Activated CD8-positive, alpha-beta memory T cell treated with anti-CD3 and anti-CD28 coated beads, Interleukin-2, amount 10 ng/mL, durations not matched to agents 7 days and 5 days (primary cell): Measurements from ENCODE around the gene ZNF30. TPM values are rescaled to one million over a fixed set of nuclear protein-coding genes. Genes with fewer than 3 reads are reported as not detected.
"Not testable (repeated sequence)": the region's sequence is repeated elsewhere in the genome, so short reads cannot be mapped to it uniquely, and the experiment has no call there.

Experiments used
- ATAC-seq: fragments of 150-1000 bp; cut with Tn5 transposase; one replicate; pipeline ENCODE4 v1.10.0; 2021; ENCODE audit warnings: moderate library complexity
- CTCF ChIA-PET: fragments of 350-600 bp; sonication (Branson Sonifier 250); formaldehyde crosslinking; loops from one replicate; lab custom pipeline; 2021; ENCODE audit warnings: antibody characterized with exemption; lab: Charles Lee
- DNase-seq: peaks from one replicate; pipeline ENCODE4 v3.0.0-alpha.2; 2020
- H3K27ac Mint-ChIP-seq: one replicate; pipeline ENCODE4 v1.8.0; 2021; ENCODE audit warnings: mild to moderate bottlenecking, mixed read lengths
- H3K27me3 Mint-ChIP-seq: one replicate; pipeline ENCODE4 v1.8.0; 2021; ENCODE audit warnings: mixed read lengths
- H3K36me3 Mint-ChIP-seq: one replicate; pipeline ENCODE4 v1.8.0; 2021; ENCODE audit warnings: mild to moderate bottlenecking, mixed read lengths
- H3K4me1 Mint-ChIP-seq: one replicate; pipeline ENCODE4 v1.8.0; 2021; ENCODE audit warnings: mixed read lengths
- H3K4me3 Mint-ChIP-seq: one replicate; pipeline ENCODE4 v1.8.0; 2021; ENCODE audit warnings: mild to moderate bottlenecking, moderate library complexity, mixed read lengths
- H3K9me3 Mint-ChIP-seq: one replicate; pipeline ENCODE4 v1.8.0; 2022; ENCODE audit warnings: low read depth, mixed read lengths
- total RNA-seq, 2 experiments: library from RNA; stranded (reverse); gene quantifications; one replicate each; pipeline ENCODE4 v1.2.3, GENCODE V29; 2021

The ZNF30 gene
- total RNA-seq, 2 experiments from 2014 or later: 2.7 TPM

DNA sequence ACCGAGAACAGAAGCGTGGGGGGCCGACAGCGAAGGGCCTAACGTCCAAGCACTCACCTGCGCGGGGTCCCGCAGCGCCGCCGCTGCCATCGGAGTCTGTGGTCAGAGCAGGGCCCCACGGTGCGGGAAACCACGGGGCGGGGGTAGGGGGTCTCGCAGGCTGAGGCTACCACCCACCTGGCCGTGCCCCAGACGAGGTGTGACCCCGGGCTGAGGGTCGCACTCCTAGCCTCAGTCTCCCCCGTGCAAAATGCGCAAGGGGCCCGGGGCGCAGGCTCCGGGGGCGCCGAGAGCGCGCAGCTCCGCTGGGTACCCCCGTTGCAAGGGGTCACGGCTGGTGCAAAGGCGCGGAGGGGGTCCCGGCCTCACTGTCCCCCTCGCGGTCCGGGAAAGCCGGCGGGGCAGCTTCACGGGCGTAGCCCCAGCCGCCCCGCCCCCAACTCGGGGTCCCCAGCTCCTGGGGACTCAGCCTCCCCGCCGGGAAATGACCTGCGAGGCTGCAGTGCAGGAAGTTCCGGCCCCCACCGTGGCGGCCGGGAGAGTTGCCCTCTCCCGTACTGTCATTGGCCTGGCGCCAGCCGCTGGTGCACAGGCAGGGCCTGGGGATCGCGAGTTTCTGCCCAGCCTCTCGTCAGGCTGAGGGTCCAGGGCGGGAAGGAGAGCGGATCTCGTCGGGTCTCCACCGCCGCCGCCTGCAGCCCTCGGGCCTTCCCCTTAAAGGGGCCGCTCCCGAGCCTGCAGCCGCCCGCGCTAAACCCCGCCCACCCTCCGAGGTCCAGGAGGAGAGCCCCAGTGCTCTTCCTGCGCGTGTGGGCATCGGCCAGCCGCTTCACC, 37.1 kb downstream of the ZNF30 start, which contains the start of gene ZNF792:
Gene ZNF792, minus strand, starts transcription at position 657 of the 834 bp plus-strand sequence. Its CDS starts 567 bp downstream, at position 90.
- peaks cover 47% of the 10 kb centered on the region for H3K36me3 Mint-ChIP-seq

DNA sequence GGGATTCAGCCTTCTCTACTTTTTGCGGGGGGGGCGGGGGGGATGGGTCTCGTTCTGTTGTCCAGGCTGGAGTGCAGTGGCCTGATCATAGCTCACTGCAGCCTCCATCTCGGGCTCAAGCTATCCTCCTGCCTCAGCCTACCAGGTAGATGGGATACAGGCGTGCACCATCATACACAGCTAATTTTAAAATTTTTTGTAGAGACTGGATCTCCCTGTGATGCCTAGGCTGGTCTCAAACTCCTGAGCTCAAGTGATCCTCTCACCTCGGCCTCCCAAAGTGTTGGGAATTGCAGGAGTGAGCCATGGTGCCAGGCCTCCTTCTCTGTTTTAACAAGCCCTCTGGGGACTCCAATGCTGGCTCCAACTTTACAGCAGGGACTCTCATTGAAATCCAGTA, 37.9 kb downstream of the ZNF30 start:
- Mint-ChIP-seq H3K4me3 (peak overlapping the region; percentile 65), H3K4me1 (peaks cover 22% of the 10 kb centered on the region)
- CTCF ChIA-PET: interaction anchor here (1.0 to 4.4 kb wide), 2 partner anchors 8 to 49 kb away, joined by 3 to 21 read pairs; no protein-coding TSS in a partner anchor

More for the DNA sequence above, 37.1 kb downstream of the ZNF30 start, which contains the start of gene ZNF792:
- Mint-ChIP-seq H3K27ac (peak within 1 kb of the TSS; percentile 86), H3K4me3 (peak within 1 kb of the TSS; percentile 85), H3K9me3 (peaks cover 43% of the 10 kb centered on the region), H3K4me1 (peaks cover 22% of the 10 kb centered on the region), H3K27me3 (no peaks in the 10 kb centered on the region)
- DNase-seq (peak; percentile 68), ATAC-seq (peak; percentile 86)
- CTCF ChIA-PET: interaction anchor here (1.0 to 4.4 kb wide), 5 partner anchors 9 to 49 kb away, joined by 3 to 21 read pairs (median 4); no protein-coding TSS in a partner anchor

DNA sequence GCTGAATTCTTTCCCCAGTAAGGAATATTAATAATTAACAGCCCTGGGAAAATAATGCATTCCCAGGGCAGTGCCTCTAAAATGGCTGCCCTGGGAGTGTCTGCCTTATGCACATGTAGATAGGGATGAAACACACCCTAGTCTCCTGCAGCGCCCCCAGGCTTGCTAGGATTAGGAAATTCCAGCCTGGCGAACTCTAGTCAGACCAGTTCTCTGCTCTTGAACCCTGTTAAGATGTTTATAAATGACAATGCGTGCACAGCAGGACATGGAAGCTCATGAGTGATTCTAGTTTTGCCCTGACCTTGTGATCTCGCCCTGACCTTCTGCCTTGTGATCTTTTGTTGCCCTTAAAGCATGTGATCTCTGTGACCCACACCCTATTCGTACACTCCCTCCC, 38.8 kb downstream of the ZNF30 start:
- CTCF ChIA-PET: interaction anchor here (4.4 kb wide), 1 partner anchor 48 kb away, joined by 21 read pairs; no protein-coding TSS in a partner anchor
- not testable (repeated sequence) for H3K27ac Mint-ChIP-seq, H3K4me3 Mint-ChIP-seq, DNase-seq, H3K27me3 Mint-ChIP-seq, ATAC-seq
- Mint-ChIP-seq H3K36me3 (peaks cover 30% of the 10 kb centered on the region), H3K9me3 (peaks cover 30% of the 10 kb centered on the region), H3K4me1 (peaks cover 22% of the 10 kb centered on the region)

More for the DNA sequence above, 37.9 kb downstream of the ZNF30 start:
- ATAC-seq: no peak
- Mint-ChIP-seq H3K27me3 (no peaks in the 10 kb centered on the region), H3K36me3 (peaks cover 39% of the 10 kb centered on the region), H3K27ac (no peak overlapping the region), H3K9me3 (peaks cover 38% of the 10 kb centered on the region)
- DNase-seq: no peak

DNA sequence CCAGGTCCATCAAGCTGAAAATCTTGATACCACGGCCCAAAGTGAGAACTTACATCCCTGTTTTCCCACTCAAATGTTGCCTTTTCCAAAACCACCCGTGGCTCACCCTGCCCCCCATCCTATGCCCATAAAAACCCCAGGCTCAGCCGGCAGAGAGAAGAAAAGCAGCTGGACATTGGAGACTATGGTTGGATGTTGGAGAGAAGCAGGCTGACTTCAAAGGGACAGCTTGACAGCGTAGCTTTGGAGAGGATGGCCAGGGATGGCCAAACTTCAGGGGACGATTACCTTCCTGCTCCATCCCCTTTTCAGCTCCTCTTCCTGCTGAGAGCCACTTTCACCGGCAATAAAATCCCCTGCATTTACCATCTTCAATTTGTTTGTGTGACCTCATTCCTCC, 40.8 kb downstream of the ZNF30 start:
- H3K36me3 Mint-ChIP-seq: peaks cover 9% of the 10 kb centered on the region
- H3K27me3 Mint-ChIP-seq: no peaks in the 10 kb centered on the region
- CTCF ChIA-PET: interaction anchor here (0.9 to 2.6 kb wide), 3 partner anchors 34 to 77 kb away, joined by 3 to 14 read pairs (median 3); no protein-coding TSS in a partner anchor
- ATAC-seq: no peak
- H3K4me1 Mint-ChIP-seq: peaks cover 8% of the 10 kb centered on the region
- H3K9me3 Mint-ChIP-seq: peaks cover 16% of the 10 kb centered on the region
- H3K4me3 Mint-ChIP-seq: no peak overlapping the region
- H3K27ac Mint-ChIP-seq: no peak overlapping the region
- DNase-seq: no peak

DNA sequence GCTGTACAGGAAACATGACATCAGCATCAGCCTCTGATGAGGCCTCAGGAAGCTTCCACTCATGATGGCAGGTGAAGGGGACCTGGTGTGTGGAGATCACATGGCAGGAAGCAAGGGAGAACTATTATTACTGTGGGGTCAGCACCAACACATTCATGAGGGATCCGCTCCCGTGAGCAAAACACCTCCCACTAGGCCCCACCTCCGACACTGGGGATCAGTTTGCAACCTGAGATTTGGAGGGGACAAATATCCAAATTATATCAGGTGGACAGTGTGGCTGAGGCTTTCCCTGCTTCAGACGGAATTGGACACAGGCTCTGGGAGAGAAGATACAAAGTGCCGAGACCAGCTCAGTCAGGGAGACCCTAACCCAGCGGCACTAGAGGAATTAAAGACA, 43.0 kb downstream of the ZNF30 start:
- CTCF ChIA-PET: interaction anchor here (0.7 to 7.1 kb wide), 2 partner anchors 20 to 44 kb away, joined by 3 to 97 read pairs; no protein-coding TSS in a partner anchor
- H3K9me3 Mint-ChIP-seq: peaks cover 12% of the 10 kb centered on the region
- DNase-seq (no peak), ATAC-seq (no peak)
- H3K36me3 Mint-ChIP-seq: peaks cover 1% of the 10 kb centered on the region
- H3K27me3 Mint-ChIP-seq: no peaks in the 10 kb centered on the region
- no peak overlapping the region for H3K27ac Mint-ChIP-seq
- peaks cover 15% of the 10 kb centered on the region for H3K4me1 Mint-ChIP-seq
- H3K4me3 Mint-ChIP-seq: no peak overlapping the region

DNA sequence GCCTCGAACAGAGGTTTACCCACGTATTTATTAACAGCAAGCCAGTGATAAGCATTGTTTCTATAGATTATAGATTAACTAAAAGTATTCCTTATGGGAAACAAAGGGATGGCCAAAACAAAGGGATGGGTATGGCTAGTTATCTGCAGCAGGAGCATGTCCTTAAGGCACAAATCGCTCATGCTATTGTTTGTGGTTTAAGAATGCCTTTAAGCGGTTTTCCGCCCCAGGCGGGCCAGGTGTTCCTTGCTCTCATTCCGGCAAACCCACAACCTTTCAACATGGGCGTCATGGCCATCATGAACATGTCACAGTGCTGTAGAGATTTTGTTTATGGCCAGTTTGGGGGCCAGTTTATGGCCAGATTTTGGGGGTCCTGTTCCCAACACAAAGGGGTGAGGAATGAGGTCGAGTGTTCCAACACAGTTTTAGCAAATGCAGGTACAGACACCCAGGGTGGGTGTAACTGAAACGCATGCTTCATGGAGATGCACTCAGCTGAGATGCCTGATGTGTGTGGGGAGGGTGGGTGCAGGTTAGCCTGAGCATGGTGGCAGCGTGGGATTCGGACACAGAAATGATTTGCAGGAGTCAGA, 43.6 kb downstream of the ZNF30 start:
- not testable (repeated sequence) for DNase-seq, ATAC-seq, H3K27me3 Mint-ChIP-seq, H3K27ac Mint-ChIP-seq, H3K4me3 Mint-ChIP-seq, H3K36me3 Mint-ChIP-seq
- CTCF ChIA-PET: interaction anchor here (7.1 kb wide), 1 partner anchor 44 kb away, joined by 97 read pairs; no protein-coding TSS in a partner anchor
- peaks cover 19% of the 10 kb centered on the region for H3K4me1 Mint-ChIP-seq
- H3K9me3 Mint-ChIP-seq: peaks cover 12% of the 10 kb centered on the region

DNA sequence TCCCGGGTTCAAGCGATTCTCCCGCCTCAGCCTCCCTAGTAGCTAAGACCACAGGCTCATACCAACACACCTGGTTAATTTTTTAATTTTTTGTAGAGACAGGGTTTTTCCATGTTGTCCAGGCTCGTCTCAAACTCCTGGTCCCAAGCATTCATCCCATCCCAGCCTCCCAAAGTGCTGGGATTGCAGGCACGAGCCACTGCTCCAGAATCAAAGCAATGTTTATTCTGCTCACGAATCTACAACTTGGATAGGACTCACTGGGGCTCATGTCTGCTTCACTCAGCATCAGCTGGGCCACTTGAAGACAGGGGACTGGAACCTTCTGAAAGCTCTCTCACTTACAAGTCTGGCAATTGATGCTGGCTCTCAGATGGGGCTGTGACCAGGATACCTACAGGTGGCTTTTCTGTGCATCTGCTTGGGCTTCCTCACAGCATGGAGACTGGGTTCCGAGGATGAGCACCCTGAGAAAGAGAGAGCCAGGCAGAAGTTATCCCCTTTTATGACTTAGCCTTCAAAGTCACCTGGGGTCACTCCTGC, 45.5 kb downstream of the ZNF30 start:
- Mint-ChIP-seq H3K9me3 (peaks cover 19% of the 10 kb centered on the region), H3K36me3 (peaks cover 4% of the 10 kb centered on the region), H3K27me3 (no peaks in the 10 kb centered on the region), H3K4me1 (peaks cover 23% of the 10 kb centered on the region), H3K4me3 (no peak overlapping the region), H3K27ac (no peak overlapping the region)
- CTCF ChIA-PET: interaction anchor here (0.6 to 7.1 kb wide), 18 partner anchors 8 to 239 kb away, joined by 3 to 97 read pairs (median 5); partner anchors contain the start of gene GRAMD1A
- ATAC-seq: no peak
- DNase-seq: no peak

DNA sequence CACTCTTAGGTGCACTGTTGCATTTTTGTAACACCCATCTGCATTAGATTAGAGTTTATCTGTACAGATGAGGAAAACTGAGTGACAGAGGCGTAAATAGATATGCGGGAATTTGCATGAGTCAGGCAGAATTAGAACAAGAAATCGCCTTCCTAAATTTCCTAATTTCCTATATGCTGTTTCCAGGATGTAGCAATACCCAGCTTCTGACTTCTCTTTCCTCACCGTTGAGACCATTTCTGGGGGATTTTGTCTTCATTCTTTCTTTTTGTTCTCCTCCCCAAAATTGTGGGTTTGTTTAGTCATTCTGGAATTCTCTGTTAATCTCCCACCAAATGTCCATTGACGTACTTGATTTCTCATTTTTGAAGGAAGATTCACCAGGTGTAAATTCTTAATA, 47.9 kb downstream of the ZNF30 start:
- ATAC-seq: no peak
- H3K27ac Mint-ChIP-seq: no peak overlapping the region
- peaks cover 23% of the 10 kb centered on the region for H3K4me1 Mint-ChIP-seq
- H3K9me3 Mint-ChIP-seq: peaks cover 7% of the 10 kb centered on the region
- peaks cover 5% of the 10 kb centered on the region for H3K27me3 Mint-ChIP-seq
- peaks cover 2% of the 10 kb centered on the region for H3K36me3 Mint-ChIP-seq
- no peak for DNase-seq
- CTCF ChIA-PET: interaction anchor here (0.9 to 7.1 kb wide), 6 partner anchors 21 to 69 kb away, joined by 3 to 97 read pairs (median 3); no protein-coding TSS in a partner anchor
- H3K4me3 Mint-ChIP-seq: no peak overlapping the region

DNA sequence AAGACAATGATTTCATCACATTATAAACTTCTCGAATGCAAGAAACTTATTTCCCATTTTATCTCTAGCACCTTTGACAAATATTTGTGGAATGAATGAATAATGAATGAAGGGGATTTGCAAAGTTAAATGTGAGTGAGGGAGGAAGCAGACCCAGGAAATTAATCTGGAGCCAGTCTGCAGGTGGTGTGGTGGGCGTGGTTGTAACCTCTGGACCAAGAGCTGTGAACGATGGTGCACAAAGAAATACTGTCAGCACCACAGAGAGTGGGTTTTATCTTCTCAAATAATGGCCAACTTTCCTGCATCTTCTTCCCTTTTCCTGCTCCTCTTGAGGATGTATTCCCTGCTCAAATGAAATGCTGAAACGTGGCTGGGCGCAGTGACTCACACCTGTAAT, 48.4 kb downstream of the ZNF30 start:
- ATAC-seq (no peak), DNase-seq (no peak)
- Mint-ChIP-seq H3K36me3 (peaks cover 2% of the 10 kb centered on the region), H3K27me3 (peaks cover 5% of the 10 kb centered on the region), H3K4me3 (no peak overlapping the region), H3K9me3 (peaks cover 7% of the 10 kb centered on the region), H3K4me1 (peaks cover 23% of the 10 kb centered on the region), H3K27ac (no peak overlapping the region)
- CTCF ChIA-PET: interaction anchor here (0.9 to 7.1 kb wide), 6 partner anchors 14 to 69 kb away, joined by 3 to 97 read pairs (median 3); no protein-coding TSS in a partner anchor

DNA sequence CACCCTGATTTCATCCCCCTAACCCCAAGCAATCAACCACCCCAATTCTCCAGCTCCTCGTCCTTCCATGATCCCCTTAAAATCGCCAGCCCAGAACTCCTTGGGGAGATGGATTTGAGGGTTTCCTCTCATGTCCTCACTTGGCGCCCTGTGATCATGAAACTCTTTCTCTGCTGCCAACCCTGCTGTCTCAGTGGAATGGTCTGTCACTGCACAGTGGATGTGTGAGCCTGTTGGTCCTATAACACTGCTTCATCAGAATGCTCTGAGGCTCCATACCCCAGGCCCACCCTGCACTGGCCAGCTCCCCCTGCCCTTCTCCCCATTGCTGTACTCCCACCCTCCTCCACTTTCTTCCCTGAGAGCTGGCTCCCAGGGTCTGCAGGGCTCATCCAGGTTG, 49.9 kb downstream of the ZNF30 start:
- no peak overlapping the region for H3K27ac Mint-ChIP-seq

DNA sequence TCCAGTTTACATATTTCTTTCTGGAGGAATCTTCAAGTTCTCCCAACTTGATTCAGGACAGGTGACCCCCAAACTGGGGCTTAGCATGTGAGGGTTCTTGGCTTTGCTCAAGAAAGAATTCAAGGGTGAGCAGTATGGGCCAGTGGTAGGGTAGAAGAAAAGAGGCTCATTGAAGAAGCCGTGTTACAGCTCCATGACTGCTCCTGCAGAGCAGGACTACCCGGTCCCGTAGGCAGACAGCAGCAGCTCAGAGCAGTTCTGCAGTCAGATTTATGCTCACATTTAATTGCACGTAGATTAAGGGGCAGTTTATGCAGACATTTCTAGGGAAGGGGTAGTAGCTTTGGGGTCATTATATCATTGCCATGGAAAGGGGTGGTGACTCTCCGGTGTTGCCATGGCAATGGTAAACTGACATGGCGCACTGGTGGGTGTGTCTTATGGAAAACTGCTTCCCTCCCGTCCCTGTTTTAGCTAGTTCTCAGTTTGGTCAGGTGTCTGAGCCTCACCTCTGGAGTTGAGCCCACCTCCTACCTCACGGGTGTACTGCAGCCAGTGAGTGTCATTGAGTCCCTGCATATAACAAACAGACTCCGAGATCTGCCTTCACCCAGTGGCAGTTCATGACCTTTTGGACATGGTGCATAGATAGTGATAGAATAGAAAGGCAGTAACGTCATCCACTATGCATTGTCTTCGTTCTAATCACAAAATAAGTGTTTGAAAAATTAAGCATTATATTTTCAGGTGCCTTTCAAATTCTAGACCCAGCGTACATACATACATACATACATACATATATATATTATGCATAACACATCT, 53.3 kb downstream of the ZNF30 start:
- CTCF ChIA-PET: interaction anchor here (4.0 kb wide), 1 partner anchor 33 kb away, joined by 12 read pairs; no protein-coding TSS in a partner anchor
- no peak overlapping the region for H3K4me3 Mint-ChIP-seq
- ATAC-seq (no peak), DNase-seq (no peak)
- no peak overlapping the region for H3K27ac Mint-ChIP-seq
- H3K4me1 Mint-ChIP-seq: peaks cover 5% of the 10 kb centered on the region
- H3K36me3 Mint-ChIP-seq: peaks cover 2% of the 10 kb centered on the region
- peaks cover 8% of the 10 kb centered on the region for H3K27me3 Mint-ChIP-seq
- H3K9me3 Mint-ChIP-seq: peaks cover 9% of the 10 kb centered on the region

More for the DNA sequence above, 49.9 kb downstream of the ZNF30 start:
- H3K9me3 Mint-ChIP-seq: peaks cover 7% of the 10 kb centered on the region
- no peak overlapping the region for H3K4me3 Mint-ChIP-seq
- peaks cover 5% of the 10 kb centered on the region for H3K27me3 Mint-ChIP-seq
- H3K36me3 Mint-ChIP-seq: peaks cover 2% of the 10 kb centered on the region
- ATAC-seq (no peak), DNase-seq (no peak)
- CTCF ChIA-PET: interaction anchor here (0.6 to 4.0 kb wide), 3 partner anchors 15 to 36 kb away, joined by 3 to 12 read pairs (median 3); no protein-coding TSS in a partner anchor
- H3K4me1 Mint-ChIP-seq: peaks cover 23% of the 10 kb centered on the region

DNA sequence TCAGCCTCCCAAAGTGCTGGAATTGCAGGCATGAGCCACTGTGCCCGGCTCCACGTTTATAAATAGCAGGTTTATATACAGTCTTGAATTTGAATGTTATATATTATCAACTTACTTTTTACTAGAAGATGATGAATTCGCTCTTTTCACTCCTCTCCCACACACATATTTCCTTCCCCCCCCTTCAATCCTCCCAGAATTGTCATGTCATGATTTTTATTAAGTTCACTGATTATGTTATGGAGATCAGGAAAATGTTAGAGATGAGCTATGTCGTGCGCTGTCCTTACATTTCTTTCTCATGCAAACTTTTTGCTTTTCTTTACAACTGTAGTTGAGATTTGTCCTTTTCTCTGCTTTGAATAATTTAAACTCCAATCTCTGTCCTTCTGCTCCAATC, 55.6 kb downstream of the ZNF30 start:
- H3K4me1 Mint-ChIP-seq: peaks cover 13% of the 10 kb centered on the region
- CTCF ChIA-PET: interaction anchor here (1.7 kb wide), 1 partner anchor 9 kb away, joined by 5 read pairs; no protein-coding TSS in a partner anchor
- H3K4me3 Mint-ChIP-seq: no peak overlapping the region
- peaks cover 2% of the 10 kb centered on the region for H3K9me3 Mint-ChIP-seq
- ATAC-seq (no peak), DNase-seq (no peak)
- H3K27ac Mint-ChIP-seq: no peak overlapping the region
- peaks cover 8% of the 10 kb centered on the region for H3K27me3 Mint-ChIP-seq
- H3K36me3 Mint-ChIP-seq: peaks cover 2% of the 10 kb centered on the region
